GF-D8 (cell line): ENCODE results near the gene PCK2.

Experiments
- DNase-seq: peaks from one replicate; lab custom pipeline; 2025; lab: John Stamatoyannopoulos, UW

Gene PCK2

GRCh38 chr14:24115422-24116127 lies 21.5 kb downstream of the PCK2 start:
- DNase-seq, result no peak

GRCh38 chr14:24116128-24116814 lies 22.2 kb downstream of the PCK2 start:
- DNase-seq, result no peak

GRCh38 chr14:24117179-24117578 lies 23.1 kb downstream of the PCK2 start:
- no peak for DNase-seq

- DNase-seq, result no peak
Observed at GRCh38 chr14:24119691-24120090, 25.6 kb downstream of the PCK2 start.

GRCh38 chr14:24121210-24121609 lies 27.1 kb downstream of the PCK2 start:
- DNase-seq, result no peak

- DNase-seq, result no peak
Observed at GRCh38 chr14:24122416-24122815, 28.3 kb downstream of the PCK2 start.

GRCh38 chr14:24122898-24123297 lies 28.8 kb downstream of the PCK2 start:
- DNase-seq, result no peak

- DNase-seq, result no peak
Observed at GRCh38 chr14:24123424-24124417, 29.6 kb downstream of the PCK2 start.

- no peak for DNase-seq
Observed at GRCh38 chr14:24126939-24127338, 32.8 kb downstream of the PCK2 start.

- no peak for DNase-seq
Observed at GRCh38 chr14:24127673-24128072, 33.6 kb downstream of the PCK2 start.

GRCh38 chr14:24129410-24129998 lies 35.4 kb downstream of the PCK2 start:
- no peak for DNase-seq

GRCh38 chr14:24130380-24130716 lies 36.2 kb downstream of the PCK2 start, which contains the start of gene FITM1:
FITM1 (plus strand) TSS chr14:24130659; CDS start chr14:24131564, 905 bp downstream.
- no peak for DNase-seq

GRCh38 chr14:24130717-24131548 lies 36.8 kb downstream of the PCK2 start:
- DNase-seq, result no peak

- DNase-seq, result no peak
Observed at GRCh38 chr14:24131549-24131966, 37.4 kb downstream of the PCK2 start.

- no peak for DNase-seq
Observed at GRCh38 chr14:24132061-24132685, 38.1 kb downstream of the PCK2 start.

GRCh38 chr14:24132976-24133375 lies 38.9 kb downstream of the PCK2 start:
- no peak for DNase-seq

GRCh38 chr14:24133735-24134134 lies 39.6 kb downstream of the PCK2 start:
- no peak for DNase-seq

- DNase-seq, result no peak
Observed at GRCh38 chr14:24135584-24135833, 41.4 kb downstream of the PCK2 start.

GRCh38 chr14:24135834-24136683 lies 41.9 kb downstream of the PCK2 start, which contains the start of gene PSME1:
PSME1 (plus strand) TSS chr14:24136194; CDS start chr14:24136263, 69 bp downstream.
- peak; percentile 67 for DNase-seq
